ENCODE results near the gene CYBA.
"Not testable (repeated sequence)": the region's sequence is repeated elsewhere in the genome, so short reads cannot be mapped to it uniquely, and the experiment has no call there.

CYBA gene

DNA sequence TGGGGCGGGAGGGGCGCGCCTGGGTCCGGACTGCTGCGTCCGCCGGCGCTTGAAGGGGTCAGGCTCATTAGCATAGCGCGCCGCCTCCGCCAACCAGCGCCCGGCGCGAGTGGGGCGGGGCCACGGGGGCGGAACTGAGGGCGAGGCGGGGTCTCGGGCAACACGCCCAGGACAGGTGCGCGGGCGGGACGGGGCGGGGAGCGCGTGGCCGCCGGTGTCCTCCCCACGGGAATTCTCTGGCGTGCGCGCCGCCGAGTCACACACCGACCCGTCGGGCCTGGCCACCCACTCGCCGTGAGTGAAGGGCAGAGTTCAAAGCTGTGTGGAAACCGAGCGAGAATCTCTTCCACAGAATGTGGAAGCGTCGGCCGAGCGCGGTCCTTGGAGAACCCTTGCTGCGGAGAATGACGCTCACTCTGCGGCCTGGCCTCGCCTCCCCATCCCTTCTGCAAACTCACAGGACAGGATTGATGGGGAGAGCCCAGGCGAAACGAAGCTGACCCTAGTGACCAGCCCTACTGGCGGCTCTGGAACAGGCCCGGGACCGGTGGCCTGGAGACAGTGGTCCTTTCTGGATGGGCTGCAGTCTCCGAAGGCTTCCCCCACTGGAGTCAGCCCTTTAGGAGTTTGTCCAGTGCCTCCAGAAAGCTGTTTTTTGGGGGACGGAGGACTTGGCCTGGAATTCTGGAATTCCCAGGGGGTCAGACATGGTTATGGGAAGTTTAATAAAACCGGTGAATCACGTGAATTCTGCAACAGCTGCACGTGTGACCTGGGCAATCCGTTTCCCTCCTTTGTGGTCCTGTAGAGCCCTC is 35.8 kb upstream of the CYBA start, which contains the start of gene SNAI3:
Gene SNAI3, minus strand, starts transcription at position 69 of the 815 bp plus-strand sequence. CDS start 101 bp downstream, outside the sequence.
- peak; percentile 68 to 87 for DNase-seq (ENCODE audit: low read depth in 2 of 2)

- no peak for DNase-seq (ENCODE audit: low read depth in 2 of 2)
Measured at GRCh38 chr16:88686062-88686438, 35.2 kb upstream of the CYBA start.

- peak in 1 of 2 donors; percentile 59 for DNase-seq (ENCODE audit: low read depth in 2 of 2)
Measured at GRCh38 chr16:88685156-88686061, 34.6 kb upstream of the CYBA start.

- no peak for DNase-seq (ENCODE audit: low read depth in 2 of 2)
Measured at GRCh38 chr16:88684569-88685155, 33.8 kb upstream of the CYBA start.

GRCh38 chr16:88681709-88682451 is 31.0 kb upstream of the CYBA start:
- peak; percentile 72 to 80 for DNase-seq (ENCODE audit: low read depth in 2 of 2)

DNA sequence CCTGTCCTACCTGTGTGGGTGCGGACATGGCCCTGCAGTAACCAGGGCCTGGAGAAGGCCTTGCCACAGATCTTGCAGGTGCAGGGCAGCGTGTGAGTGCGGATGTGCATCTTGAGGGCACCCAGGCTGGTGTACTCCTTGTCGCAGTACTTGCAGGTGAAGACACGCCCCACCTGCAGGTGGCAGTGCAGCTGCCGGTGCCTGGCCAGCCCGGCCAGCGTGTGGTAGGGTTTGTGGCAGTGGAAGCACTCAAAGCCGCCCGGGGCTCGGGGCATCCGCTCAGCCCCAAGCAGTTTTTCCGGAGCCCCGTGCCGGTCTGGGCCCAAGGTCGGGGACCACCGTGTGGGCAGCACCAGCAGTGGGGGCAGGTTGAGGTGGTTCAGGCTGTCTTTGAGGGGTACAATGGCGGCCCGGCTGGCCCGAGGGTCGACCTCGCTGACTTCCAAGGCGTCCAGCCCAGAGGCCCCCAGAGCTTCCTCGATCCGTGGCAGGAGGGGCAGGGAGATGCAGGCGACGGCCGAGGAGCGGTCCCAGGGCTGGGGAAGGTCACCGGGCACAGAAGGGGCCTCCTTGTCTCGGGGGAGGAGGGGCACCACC is 30.3 kb upstream of the CYBA start:
- no peak for DNase-seq (ENCODE audit: low read depth in 2 of 2)

GRCh38 chr16:88680554-88681083 is 29.8 kb upstream of the CYBA start:
- DNase-seq (ENCODE audit: low read depth in 2 of 2): no peak

DNA sequence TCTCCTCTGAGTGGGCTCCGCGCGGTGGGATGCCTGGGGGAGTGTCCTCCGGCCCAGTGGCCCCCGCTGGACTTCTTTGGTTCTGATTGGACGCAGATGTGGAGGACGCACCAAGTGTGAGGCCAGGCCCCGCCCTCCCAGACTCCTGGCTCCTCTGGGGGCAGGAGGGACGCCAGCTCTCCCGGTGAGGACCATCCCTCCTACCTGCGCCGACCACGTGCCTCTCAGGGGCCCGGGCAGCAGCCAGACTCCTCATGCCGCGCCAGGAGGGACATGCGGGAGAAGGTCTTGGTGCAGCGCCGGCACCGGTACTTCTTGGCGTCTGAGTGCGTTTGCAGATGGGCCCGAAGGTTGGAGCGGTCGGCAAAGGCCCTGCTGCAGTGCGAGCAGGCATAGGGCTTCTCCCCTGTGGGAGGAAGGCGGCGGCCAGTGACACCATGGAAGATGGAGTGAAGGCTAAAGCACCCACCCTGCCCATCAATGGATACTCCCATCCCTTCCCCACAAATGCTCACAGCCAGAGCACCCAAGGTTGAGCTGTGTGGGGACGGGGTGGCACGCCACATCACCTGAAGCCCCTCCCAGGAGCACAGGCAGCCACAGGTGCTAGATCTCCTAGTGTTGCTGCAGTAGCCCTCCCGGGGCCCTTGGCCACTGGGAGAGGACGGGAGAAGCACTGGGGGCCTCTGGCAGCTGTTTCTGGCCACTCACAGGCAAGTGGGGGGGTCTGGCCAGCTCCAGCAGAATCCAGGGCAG is 27.5 kb upstream of the CYBA start:
- no peak for DNase-seq (ENCODE audit: low read depth in 2 of 2)

DNA sequence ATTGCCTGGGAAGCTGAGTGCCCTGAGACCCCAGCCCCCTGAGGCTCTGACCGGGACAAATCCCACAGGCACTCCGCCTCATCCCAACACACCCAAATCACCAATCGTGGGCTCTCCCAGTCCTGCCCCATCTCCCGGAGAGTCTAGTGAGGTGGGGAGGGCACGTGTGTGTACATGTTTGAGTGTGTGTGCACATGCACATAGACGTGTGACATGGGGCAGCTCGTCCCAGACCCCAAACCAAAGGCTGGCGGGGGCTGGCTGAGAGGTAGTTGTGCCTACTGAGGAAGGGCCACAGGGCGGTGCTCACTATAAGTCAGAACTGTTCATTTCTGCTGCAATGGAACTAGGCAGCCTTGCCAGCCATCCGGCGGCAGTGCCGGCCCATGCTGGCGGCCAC is 26.9 kb upstream of the CYBA start:
- DNase-seq (ENCODE audit: low read depth in 2 of 2): no peak

- no peak for DNase-seq (ENCODE audit: low read depth in 2 of 2)
Measured at GRCh38 chr16:88676502-88677242, 25.8 kb upstream of the CYBA start.

DNA sequence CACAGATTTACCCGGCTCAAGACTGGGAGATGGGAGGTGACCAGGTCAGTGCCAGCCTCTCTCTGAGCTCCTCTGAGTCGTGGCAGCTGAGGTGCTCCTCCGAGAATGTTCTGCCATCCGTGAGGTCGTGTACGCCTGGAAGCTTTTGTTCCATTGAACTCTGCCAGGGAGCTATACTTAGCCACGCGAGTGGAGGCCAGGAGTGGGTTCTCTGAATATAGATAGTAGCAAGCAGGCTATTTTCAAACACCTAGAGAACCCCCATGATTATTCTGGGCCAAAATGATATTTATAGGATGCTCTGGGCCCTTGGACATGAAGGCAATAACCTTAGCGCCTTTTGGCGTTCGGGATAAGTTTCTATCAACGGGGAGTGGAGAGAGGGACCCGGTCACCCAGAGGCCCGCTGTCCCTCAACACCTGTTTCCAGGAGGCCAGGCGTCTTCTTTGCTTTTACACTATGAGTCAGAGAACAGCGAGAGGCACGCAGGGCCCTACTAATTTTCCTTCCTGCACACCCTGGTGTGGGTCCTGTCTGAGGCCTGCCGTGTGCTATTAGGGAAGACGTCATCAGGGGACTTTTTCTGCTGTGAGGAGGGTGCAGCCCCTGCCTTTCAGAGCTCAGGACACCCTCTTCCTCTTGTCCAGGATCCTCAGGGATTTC is 23.0 kb upstream of the CYBA start:
- DNase-seq (ENCODE audit: low read depth in 2 of 2): no peak

DNA sequence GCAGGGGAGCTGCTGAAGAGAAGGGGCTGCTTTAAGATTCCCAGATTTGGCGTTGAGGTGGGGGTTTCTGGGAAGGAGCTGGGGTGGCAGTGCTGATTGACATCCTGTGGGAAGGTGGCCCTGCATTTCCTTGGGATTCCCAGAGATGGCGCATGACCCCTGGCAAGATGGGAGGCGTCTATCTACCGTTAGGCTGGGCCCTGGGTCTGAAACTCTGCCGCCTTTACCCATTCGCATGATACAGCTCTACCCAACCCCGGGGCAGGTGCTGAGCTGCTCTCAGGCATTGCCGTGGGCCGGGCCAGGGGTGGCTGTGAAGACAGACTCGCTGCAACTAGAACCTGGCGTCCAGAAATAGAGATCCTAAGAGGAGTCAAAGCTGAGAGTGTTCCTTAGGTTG is 21.9 kb upstream of the CYBA start:
- no peak for DNase-seq (ENCODE audit: low read depth in 2 of 2)

DNA sequence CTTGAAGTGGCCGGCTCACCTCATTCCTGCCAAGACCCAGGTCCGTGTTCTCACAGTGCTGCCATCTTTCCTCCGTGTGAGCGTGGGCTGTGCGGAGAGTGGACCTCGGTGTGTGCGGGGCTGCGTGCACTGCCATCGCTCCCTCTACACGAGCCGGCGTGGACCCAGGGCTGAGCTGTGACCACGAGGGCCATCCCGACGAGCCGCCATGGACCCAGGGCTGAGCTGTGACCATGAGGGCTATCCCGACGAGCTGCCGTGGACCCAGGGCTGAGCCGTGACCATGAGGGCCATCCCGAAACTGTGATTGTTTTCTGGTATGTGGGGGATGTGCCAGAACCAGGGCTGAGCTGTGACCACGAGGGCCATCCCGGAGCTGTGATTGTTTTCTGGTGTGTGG is 21.0 kb upstream of the CYBA start:
- DNase-seq (ENCODE audit: low read depth in 2 of 2): no peak

GRCh38 chr16:88669980-88670379 is 19.1 kb upstream of the CYBA start:
- no peak for DNase-seq (ENCODE audit: low read depth in 2 of 2)

GRCh38 chr16:88669493-88669892 is 18.6 kb upstream of the CYBA start:
- DNase-seq (ENCODE audit: low read depth in 2 of 2): not testable (repeated sequence)

DNA sequence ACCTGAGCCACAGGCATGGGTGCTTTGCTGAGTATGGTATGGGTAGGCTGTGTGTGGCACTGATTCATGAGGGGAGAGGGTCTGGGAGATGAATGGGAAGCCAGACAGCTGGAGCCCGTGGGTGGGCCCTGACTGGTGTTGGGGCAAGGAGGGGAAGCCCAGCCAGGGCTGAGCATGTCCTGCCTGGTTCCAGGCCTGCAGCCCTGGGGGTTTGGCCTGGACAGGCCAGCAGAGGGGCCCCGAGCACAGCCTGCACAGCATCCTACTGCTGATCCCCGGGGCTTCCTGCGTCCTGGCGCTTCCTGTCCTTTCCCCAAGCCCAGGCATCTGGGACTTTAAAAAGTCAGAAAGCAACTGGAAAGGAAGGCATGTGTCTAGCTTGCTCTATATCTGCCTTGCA is 16.6 kb upstream of the CYBA start:
- no peak for DNase-seq (ENCODE audit: low read depth in 2 of 2)

DNA sequence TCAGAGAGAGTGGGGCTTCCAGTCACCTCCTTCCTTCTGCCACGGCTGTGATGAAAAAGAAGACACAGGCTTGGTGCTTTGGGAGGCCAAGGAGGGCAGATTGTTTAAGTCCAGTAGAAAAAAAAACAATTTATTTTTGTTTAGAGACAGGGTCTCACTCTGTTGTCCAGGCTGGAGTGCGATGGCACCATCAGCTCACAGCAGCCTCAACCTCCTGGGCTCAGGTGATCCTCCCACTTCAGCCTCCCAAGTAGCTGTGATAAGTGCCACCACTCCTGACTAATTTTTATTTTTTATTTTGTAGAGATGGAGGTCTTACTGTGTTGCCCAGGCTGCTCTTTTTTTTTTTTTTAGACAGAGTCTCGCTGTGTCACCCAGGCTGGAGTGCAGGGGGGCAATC is 14.7 kb upstream of the CYBA start:
- DNase-seq (ENCODE audit: low read depth in 2 of 2): no peak

DNA sequence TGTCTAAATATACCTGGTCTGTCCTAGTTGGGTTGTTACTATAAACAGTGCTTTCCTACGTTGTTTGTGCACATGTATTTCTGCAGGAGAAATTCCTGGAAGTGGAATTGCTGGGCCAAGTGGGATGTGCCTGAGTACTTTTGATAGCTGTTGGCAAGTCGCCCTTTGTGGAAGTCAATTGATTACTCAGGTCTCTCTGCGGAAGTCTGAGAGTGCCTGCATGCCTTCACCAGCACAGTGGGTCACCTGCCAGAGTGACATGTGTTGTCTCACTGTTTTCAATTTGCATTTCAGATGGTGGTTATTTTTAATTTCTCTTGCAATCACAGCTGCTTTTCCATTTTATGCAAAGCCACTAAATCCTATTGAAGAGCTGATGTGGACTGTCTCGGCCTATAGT is 14.3 kb upstream of the CYBA start:
- DNase-seq (ENCODE audit: low read depth in 2 of 2): no peak

Data from stimulated activated CD4-positive, alpha-beta T cell treated with anti-CD3 and anti-CD28 coated beads, Interleukin-15, amount 100 ng/mL, for 48 hours (primary cell).